Esophagus (tissue), 2 donors: ENCODE results near the gene SDR42E2. TPM values are rescaled to one million over a fixed set of nuclear protein-coding genes. Genes with fewer than 3 reads are reported as not detected.

Experiments
- H3K27ac ChIP-seq, 2 donors: one replicate each; pipeline ENCODE4 v1.5.1; 2013; ENCODE audit warnings: low read depth in 2 of 2, mild to moderate bottlenecking in 2 of 2, inconsistent platforms in 1 of 2, low read length in 1 of 2, moderate library complexity in 1 of 2
- H3K27me3 ChIP-seq, 2 donors: one replicate each; pipeline ENCODE4 v1.6.1; 2013; ENCODE audit warnings: low read length in 2 of 2, control low read depth in 1 of 2, mild to moderate bottlenecking in 1 of 2; ENCODE audit not compliant: insufficient read depth in 2 of 2, control insufficient read depth in 1 of 2
- H3K36me3 ChIP-seq, 2 donors: one replicate each; pipeline ENCODE4 v1.6.1; 2013; ENCODE audit warnings: low read length in 1 of 2; ENCODE audit not compliant: control insufficient read depth in 2 of 2, insufficient read depth in 2 of 2
- H3K4me1 ChIP-seq, 2 donors: one replicate each; pipeline ENCODE4 v1.6.1; 2013; ENCODE audit warnings: low read length in 1 of 2; ENCODE audit not compliant: control insufficient read depth in 2 of 2, insufficient read depth in 2 of 2
- H3K4me3 ChIP-seq, 2 donors: one replicate each; pipeline ENCODE4 v1.5.1; 2013; ENCODE audit warnings: low read length in 2 of 2, mild to moderate bottlenecking in 2 of 2, low read depth in 1 of 2, moderate library complexity in 1 of 2
- H3K9me3 ChIP-seq, 2 donors: one replicate each; pipeline ENCODE4 v1.6.1; 2013; ENCODE audit warnings: mild to moderate bottlenecking in 2 of 2, low read depth in 1 of 2, low read length in 1 of 2, moderate library complexity in 1 of 2; ENCODE audit not compliant: control insufficient read depth in 2 of 2, insufficient read depth in 1 of 2
- WGBS, 2 donors: extraction: QIAGEN DNeasy Blood & Tissue Kit; methylation state at CpG; one replicate each; pipeline ENCODE4 v1.1.7; 2013; 5-methylcytosine and 5-hydroxymethylcytosine counted together
- polyA plus RNA-seq, 2 donors: library from polyadenylated mRNA; stranded (reverse); fragments of 200-250 nt; gene quantifications; one replicate each; pipeline ENCODE4 v1.2.3, GENCODE V29; 2013
- donor health status: healthy with polysubstance abuse.
- donor health status: Bipolar disorder and iron deficiency.

SDR42E2 gene
- polyA plus RNA-seq, 2 donors = 0.04 TPM; not detected in 1

DNA sequence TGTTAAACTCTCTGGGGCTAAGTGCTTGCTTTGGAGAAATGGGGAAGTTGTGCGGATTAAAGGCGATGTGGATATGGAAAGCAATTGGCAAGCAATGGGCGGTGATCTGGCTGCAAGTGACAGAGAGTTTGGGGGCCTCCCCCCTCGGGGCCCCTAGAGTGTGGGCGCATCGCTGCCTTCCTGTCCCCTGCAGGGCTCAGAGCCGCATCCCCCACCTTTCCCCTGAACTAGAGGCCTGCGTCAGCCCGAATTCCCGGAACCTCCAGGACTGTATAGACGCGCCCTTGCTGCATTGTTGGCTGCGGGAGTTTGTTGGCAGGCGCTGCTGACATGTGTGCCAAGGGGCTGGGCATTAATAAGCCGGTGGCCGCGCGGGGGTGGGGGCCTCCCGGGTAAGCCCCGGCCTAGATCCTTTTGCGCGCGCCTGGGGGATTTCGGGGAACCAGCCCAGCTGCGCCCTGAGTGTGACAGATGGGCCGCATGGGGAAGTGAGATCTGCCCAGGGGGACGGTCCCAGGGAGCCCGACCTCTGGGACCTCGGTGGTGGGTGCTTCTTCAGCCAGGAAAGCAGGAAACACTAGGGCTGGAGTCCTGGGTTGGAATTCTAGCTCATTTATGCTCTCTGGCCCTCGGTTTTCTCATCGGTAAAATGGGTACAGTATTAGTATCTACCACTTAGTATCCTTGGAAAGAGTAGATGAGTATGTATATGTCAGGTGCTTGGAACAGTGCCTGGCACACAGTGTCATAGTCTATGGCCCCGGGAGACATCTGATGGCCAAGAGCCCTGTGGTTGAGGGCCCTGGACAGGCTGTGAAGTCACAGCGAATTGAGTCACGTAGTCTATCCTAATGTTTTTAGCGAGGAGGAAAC, 44.8 kb downstream of the SDR42E2 start:
- Histone ChIP-seq H3K27ac (peak overlapping the region; percentile 78 to 87), H3K9me3 (no peaks in the 10 kb centered on the region), H3K4me1 (peaks cover 5 to 11% of the 10 kb centered on the region in 2 donors), H3K27me3 (no peaks in the 10 kb centered on the region), H3K36me3 (no peaks in the 10 kb centered on the region), H3K4me3 (peak overlapping the region; percentile 80 to 86)
- WGBS, 2 donors = 3 to 6% methylated on average over 35 of the region's 35 CpGs

DNA sequence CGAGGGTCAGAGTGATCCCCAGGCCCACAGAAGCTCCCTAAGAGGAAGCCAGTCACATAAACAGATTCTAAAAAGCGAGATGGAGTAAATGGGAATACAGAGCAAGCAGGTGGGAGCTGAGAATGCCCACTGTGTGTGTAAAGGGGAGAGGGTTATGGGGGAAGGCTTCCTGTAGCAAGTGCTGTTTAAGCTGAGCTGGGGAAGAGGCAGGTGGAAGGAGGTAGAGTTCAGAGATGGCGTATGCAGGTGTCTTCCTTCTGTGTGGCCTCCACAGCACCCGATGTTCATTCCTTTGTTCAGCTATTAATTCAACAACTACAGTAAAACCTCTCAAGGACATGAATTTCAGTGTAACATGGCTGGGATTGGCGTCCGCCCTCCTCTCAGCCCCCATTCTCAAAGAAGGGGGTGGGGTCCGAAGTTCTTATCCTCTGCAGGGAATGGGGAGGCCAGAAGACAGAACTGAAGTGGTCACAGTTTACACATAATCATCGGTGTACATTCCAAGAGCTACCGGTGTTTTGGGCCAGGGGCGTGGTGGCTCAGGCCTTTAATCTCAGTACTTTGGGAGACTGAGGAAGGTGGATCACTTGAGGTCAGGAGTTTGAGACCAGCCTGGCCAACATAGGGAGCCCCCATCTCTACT, 45.5 kb downstream of the SDR42E2 start:
- H3K36me3 ChIP-seq = no peaks in the 10 kb centered on the region
- WGBS, 2 donors = 42 to 53% methylated on average over 10 of the region's 10 CpGs
- peak overlapping the region; percentile 80 to 86 for H3K4me3 ChIP-seq
- peaks cover 5 to 11% of the 10 kb centered on the region in 2 donors for H3K4me1 ChIP-seq
- peak overlapping the region; percentile 1 to 10 for H3K27ac ChIP-seq
- H3K27me3 ChIP-seq = no peaks in the 10 kb centered on the region
- no peaks in the 10 kb centered on the region for H3K9me3 ChIP-seq

DNA sequence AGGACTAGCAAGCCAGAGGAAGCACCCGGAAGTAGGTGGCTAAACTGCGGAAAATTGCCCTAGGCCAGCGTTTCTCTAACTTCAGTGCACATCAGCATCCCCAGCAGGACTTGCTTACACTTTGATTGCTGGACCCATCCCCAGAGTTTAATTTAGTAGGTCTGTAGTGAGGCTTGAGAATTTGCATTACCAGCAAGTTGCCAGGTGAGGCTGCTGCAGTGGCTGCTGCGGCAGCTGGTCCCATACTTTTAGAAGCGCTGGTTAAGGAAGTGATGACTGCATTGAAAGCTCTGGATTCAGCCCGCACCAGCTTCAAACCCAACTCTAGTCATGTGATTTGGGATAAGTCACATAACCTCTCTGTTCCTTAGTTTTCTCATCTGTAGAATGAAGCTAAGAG, 48.0 kb downstream of the SDR42E2 start:
- H3K27me3 ChIP-seq = no peaks in the 10 kb centered on the region
- no peaks in the 10 kb centered on the region for H3K36me3 ChIP-seq
- no peak overlapping the region for H3K27ac ChIP-seq
- no peak overlapping the region for H3K4me3 ChIP-seq
- 85 to 90% methylated on average over 6 of the region's 6 CpGs for WGBS, 2 donors
- H3K4me1 ChIP-seq = peaks cover 5 to 11% of the 10 kb centered on the region in 2 donors
- H3K9me3 ChIP-seq = no peaks in the 10 kb centered on the region

DNA sequence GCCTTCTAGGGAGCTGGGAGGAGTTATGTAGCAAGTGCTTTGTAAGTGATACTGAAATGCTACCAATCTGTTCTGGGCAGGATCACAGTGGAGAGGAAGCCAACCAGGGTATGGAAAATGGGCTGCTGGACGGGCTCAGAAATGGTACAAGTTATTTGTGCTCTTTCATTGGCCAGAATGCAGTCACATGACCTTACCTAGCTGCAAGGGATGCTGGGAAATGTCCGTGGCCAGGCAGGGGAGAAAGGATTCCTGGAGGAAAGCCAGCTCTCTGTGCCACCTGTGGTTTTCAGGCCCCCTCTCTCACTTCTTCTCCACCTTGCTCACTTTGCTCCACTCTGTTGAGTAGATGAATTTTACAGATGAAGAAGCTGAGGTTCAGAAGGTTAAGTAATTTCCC, 48.5 kb downstream of the SDR42E2 start:
- no peaks in the 10 kb centered on the region for H3K27me3 ChIP-seq
- H3K27ac ChIP-seq = peak overlapping the region in 1 of 2 donors; percentile 35
- H3K4me3 ChIP-seq = no peak overlapping the region
- WGBS, 2 donors = 73 to 82% methylated on average over 2 of the region's 2 CpGs
- H3K4me1 ChIP-seq = peaks cover 5 to 11% of the 10 kb centered on the region in 2 donors
- H3K36me3 ChIP-seq = no peaks in the 10 kb centered on the region
- no peaks in the 10 kb centered on the region for H3K9me3 ChIP-seq

DNA sequence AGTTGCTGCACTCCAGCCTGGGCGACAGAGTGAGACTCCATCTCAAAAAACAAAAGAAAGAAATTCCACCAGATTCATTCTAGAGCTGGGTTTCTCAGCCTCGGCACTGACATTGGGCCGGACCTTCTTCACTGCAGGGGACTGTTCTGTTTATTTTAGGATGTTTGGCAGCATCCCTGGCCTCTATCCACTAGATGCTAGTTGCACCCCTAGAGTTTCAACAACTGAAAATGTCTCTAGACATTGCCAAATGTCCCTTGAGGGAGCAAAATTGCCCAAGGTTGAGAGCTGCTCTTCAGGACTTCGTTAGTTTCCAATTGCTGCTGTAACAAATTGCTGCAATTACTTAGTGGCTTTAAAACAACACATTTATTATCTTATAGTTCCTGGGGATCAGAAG, 50.9 kb downstream of the SDR42E2 start:
- Histone ChIP-seq H3K36me3 (peaks cover 0 to 6% of the 10 kb centered on the region in 2 donors), H3K27ac (no peak overlapping the region), H3K9me3 (no peaks in the 10 kb centered on the region), H3K4me3 (no peak overlapping the region), H3K27me3 (no peaks in the 10 kb centered on the region), H3K4me1 (peaks cover 5 to 8% of the 10 kb centered on the region in 2 donors)
- WGBS, 2 donors = 76 to 79% methylated on average over 4 of the region's 4 CpGs

DNA sequence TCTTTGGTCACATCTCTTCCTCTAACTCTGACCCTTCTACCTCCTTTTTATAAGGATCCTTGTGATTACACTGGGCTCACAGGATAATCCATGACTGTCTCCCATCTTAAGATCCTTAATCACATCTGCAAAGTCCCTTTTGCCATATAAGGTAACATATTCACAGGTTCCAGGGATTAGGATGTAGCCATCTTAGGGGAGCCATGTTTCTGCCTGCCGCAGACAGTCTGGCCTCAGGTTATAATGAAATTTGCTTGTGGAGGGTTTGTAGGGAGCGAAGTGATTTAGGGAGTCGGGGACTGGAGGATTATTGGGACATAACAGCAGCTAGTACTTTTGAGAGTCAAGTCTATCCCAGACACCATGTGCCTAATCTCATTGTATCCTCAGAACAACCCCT, 51.5 kb downstream of the SDR42E2 start:
- Histone ChIP-seq H3K27me3 (no peaks in the 10 kb centered on the region), H3K9me3 (no peaks in the 10 kb centered on the region), H3K4me1 (peaks cover 5 to 10% of the 10 kb centered on the region in 2 donors), H3K27ac (no peak overlapping the region), H3K4me3 (no peak overlapping the region), H3K36me3 (peaks cover 0 to 7% of the 10 kb centered on the region in 2 donors)
- 94 to 98% methylated on average over 3 of the region's 3 CpGs for WGBS, 2 donors

DNA sequence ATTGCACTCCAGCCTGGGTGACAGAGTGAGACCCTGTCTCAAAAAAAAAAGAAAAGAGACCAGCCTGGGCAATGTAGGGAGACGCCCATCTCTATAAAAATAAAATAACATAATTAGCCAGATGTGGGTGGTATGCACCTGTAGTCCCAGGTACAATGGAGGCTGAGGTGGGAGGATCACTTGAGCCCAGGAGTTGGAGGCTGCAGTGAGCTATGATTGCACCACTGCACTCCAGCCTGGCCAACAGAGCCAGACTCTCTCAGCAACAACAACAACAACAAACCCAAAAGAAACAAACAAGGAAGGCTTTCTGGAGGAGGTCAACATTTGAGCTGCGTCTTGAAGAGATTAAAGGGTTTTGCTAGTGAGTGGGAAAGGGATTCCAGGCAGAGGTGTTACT, 52.1 kb downstream of the SDR42E2 start:
- 91 to 93% methylated on average over 2 of the region's 2 CpGs for WGBS, 2 donors
- Histone ChIP-seq H3K4me1 (peaks cover 5 to 8% of the 10 kb centered on the region in 2 donors), H3K27ac (no peak overlapping the region), H3K4me3 (no peak overlapping the region), H3K9me3 (no peaks in the 10 kb centered on the region), H3K27me3 (no peaks in the 10 kb centered on the region), H3K36me3 (peaks cover 0 to 7% of the 10 kb centered on the region in 2 donors)

DNA sequence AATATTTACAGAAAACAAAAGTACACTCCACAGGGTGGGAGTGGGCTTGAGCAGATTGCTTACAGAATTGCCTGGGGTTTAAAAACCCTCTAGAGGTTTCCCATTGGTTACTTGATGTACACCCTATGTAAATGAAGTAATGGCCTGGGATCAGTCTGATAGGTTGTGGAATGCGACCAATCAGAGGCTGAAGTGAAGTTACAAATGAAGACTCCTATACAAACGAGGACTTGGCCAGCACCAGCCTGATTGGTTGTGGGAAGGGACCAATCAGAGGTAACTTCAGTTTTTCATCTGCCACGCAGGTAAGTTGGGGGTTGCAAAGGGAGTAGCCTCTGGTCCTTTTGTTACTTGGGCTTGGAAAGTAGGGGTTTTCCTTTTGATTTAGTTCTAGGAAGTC, 52.6 kb downstream of the SDR42E2 start:
- Histone ChIP-seq H3K9me3 (no peaks in the 10 kb centered on the region), H3K27ac (no peak overlapping the region), H3K4me1 (peaks cover 3 to 8% of the 10 kb centered on the region in 2 donors)

DNA sequence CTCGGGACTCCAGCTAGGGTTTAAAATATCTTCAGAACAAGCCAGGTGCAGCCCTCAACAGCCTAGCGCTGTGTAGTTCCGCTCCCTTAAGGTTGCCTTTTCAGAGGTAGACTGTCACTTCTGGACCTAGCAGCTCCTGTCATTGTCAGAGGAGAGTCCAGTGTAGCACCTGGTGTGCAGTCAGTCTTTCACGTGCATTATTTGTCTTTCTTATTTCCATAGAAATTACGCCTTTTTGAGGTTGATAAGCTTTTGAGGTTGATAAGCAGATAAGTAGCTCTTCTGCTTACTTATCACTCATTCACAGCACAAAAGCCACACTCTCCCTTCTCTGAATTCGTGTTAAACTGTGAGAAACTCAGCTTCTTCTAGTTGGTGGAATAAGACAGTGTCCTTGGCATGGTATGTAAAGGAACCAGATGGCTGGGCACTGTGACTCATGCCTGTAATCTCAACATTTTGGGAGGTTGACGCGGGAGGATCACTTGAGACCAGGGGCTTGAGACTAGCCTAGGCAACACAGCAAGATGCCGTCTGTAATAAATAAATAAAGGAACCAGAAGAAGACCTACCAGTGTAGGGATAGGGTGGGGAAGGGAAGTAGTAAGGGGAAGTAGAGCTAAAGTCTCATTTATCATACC, 54.0 kb downstream of the SDR42E2 start:
- Histone ChIP-seq H3K4me1 (peaks cover 0 to 4% of the 10 kb centered on the region in 2 donors), H3K4me3 (no peak overlapping the region), H3K9me3 (no peaks in the 10 kb centered on the region), H3K36me3 (peaks cover 0 to 7% of the 10 kb centered on the region in 2 donors), H3K27me3 (no peaks in the 10 kb centered on the region), H3K27ac (no peak overlapping the region)
- WGBS, 2 donors = 69 to 74% methylated on average over 9 of the region's 9 CpGs

More for the DNA sequence above, 52.6 kb downstream of the SDR42E2 start:
- 78 to 81% methylated on average over 3 of the region's 3 CpGs for WGBS, 2 donors
- Histone ChIP-seq H3K4me3 (no peak overlapping the region), H3K27me3 (no peaks in the 10 kb centered on the region), H3K36me3 (peaks cover 0 to 7% of the 10 kb centered on the region in 2 donors)
